GM19023 (cell line): ENCODE data around the gene AKAP11.

Experiments
- ATAC-seq: cut with Tn5 transposase; IDR thresholded peaks from one replicate; pipeline ENCODE4 v1.9.1; 2021; ENCODE audit warnings: mild to moderate bottlenecking, moderate library complexity; ENCODE audit not compliant: unreplicated experiment

Gene AKAP11

DNA sequence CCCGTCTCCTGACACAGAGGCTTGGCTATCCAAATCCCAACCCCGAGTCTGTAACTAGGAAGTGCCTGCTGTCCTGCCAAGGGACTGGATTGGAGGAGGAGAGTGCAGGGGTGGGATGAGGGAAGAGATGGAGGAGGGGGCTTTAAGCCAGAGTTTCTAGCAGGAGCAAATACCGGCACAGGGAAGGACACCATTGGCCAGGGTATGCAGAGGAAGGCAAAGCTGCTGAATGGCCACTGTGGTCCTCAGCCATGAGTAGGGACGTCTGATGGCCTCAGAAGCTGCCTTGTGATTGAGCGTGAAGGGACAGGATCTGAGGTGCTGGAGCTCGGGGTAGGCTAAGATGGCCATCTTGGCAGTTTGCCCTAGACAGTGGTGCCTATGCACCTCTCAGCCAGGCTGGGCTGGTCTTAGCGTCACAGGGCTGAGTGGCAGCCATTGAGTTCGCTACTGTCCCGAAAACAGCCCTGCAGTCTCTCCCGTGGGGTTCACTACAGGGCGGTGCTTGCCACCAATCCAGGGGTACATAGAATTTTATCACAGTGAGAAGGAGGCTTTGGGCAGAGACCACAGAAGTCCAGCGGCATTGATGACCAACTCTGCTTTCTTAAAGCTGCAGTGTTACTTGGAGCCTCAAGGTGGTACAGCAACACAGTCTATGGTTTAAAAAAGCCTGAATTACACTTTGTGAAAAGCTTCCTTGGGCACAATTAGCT lies 61.8 kb downstream of the AKAP11 start:
- peak; percentile 81 for ATAC-seq

- peak; percentile 44 for ATAC-seq
These were observed 62.4 kb downstream of the AKAP11 start for GRCh38 chr13:42334329-42334706.

GRCh38 chr13:42337808-42338600 lies 66.1 kb downstream of the AKAP11 start:
- ATAC-seq: no peak

DNA sequence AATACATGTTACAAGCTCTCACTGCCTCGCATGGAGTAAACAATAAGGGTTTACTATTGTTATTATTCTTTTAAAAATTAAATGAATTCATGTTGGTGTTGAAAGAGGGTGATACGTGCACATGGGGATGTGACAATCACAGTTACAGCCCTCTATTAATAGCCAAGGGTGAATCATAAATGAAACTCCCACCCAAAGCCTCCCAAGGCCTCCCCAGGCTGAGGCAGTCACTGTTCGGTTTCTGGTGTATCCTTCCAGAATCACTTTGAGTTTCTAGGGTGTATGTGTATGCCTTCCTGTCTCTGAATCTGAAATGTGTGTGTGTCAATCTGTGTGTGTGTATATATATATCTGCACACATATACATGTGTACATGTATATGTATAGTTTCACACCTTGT lies 73.4 kb downstream of the AKAP11 start:
- no peak for ATAC-seq

DNA sequence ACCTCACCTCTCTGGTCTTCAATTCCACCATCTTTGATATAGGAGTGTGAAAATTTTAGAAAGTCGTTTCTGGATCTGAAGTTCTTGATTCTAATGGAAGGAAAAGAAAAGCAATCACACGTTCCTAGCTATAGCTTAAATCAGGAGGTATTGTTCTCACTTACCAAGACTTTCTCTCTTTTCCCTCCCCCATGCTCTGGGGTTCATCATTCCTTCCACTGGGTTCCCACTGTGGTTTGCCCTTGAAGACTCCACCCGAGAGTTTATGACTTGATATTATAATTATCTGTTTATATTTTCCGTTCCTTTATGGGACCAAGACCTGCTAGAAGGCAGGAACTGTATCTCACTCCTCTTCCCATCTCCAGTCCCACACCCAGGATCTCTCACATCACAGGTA lies 76.6 kb downstream of the AKAP11 start:
- no peak for ATAC-seq

GRCh38 chr13:42350141-42350540 lies 78.2 kb downstream of the AKAP11 start:
- no peak for ATAC-seq

DNA sequence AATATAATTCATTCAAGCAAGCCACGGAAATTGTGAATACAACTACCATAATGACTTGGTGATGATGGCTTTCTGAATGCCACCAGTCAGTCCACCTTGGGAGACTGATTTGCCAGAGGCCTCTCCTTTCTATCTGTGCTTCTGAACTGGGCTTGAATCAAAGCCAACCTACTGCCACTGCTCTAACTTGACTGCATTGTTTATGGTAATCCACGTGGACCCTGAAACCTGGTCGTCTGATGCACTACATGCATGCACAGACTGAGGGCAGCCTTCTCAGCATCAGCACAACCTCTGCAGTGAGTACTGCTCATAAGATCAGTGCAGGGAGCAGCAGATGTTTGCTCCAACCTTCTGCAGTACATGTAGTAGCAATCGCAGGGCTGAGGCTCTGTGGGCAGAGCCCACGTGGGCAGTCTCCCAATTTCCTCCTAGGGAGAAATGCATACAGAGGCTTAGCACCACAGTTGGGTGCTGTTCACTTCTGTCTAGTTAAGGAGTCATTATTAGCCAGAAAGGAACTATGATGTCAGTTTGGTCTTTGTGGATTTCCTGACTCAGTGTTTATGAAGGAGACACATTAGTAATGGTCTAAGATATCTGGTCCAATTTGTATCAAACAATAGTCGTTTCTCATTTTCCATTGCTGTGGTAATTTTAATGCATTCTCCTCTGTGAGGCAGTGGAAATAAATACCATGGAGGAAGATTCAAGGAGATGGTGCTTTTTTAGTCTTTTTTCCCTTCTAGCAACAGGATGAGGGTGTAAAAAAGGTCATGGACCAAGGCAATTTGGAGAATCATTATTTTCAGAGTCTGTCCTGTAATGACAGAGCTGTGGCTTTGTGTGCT lies 82.5 kb downstream of the AKAP11 start:
- peak; percentile 83 for ATAC-seq

- no peak for ATAC-seq
These were observed 83.1 kb downstream of the AKAP11 start for GRCh38 chr13:42355092-42355485.

DNA sequence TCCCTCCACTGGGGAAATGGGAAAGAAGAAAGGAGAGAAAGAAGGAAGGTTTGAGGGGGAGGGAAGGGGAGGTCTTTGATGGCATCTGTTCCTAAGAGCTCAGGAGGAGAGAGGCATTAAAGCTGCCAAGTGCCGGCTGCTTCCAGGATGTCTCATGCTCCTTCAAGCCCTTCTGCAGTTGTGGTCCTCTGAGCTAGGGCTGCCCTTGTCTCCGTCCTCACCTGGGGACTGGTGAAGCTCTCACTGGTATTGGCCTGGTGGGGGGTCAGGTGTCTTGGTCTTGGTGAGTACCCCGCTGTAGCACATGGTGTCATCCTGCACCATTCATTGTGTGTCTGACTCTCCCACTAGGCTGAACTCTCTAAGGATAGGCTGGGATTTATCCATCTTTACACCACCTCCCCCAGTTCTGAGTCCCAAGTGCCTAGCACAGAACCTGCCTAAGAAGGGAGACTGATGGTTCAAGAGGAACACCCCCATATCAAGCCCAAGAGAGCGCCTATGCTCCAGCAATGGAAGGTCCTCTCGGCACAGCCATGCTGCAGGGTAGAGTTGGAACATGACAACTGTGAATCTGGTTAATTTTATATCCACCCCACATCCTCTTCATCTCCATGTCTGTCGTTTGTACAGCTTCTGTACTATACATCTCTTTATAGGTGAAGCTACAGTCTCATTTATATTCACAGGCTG lies 83.7 kb downstream of the AKAP11 start:
- no peak for ATAC-seq

DNA sequence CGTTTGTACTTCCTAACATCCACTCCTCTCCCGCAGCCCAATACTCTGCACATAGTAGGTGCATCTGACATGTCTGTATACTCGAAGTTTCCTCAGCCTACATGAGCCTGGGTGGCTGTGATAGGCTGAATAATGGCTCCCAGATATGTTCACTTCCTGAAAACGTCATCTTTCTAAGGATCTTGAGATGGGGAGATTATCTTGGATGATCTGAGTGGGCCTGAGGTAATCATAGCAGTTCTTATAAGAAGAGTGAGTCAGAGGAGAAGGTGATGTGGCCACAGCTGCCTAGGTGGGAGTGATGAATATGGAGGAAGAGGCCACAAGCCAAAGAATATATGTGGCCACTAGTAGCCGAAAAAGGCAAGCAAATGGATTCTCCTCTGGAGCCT lies 84.2 kb downstream of the AKAP11 start:
- ATAC-seq: no peak

GRCh38 chr13:42360046-42360574 lies 88.2 kb downstream of the AKAP11 start:
- ATAC-seq: no peak

- ATAC-seq: no peak
These were observed 89.7 kb downstream of the AKAP11 start for GRCh38 chr13:42361701-42362100.

- ATAC-seq: no peak
These were observed 92.1 kb downstream of the AKAP11 start for GRCh38 chr13:42363941-42364612.

DNA sequence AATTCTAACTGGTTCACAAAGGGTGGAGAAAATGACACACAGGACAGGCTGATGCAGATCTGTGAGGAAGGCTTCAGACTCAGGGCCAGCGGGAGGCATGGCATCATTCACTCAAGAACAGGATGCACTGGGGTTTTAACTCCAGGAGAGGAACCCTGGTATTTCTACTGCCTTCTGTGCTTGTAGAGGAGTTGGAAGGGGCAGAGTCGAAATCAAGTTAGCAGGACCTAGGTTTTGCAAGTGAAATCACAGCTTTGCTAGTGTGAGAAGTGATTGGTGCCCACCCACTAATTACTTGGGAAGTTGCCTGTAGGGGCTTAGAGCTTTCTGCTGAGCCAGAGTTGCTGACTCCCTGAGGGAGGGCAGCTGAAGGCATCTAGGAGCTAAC lies 92.7 kb downstream of the AKAP11 start:
- no peak for ATAC-seq

- no peak for ATAC-seq
These were observed 95.9 kb downstream of the AKAP11 start for GRCh38 chr13:42367831-42368230.

GRCh38 chr13:42369071-42369797 lies 97.3 kb downstream of the AKAP11 start:
- ATAC-seq: no peak

DNA sequence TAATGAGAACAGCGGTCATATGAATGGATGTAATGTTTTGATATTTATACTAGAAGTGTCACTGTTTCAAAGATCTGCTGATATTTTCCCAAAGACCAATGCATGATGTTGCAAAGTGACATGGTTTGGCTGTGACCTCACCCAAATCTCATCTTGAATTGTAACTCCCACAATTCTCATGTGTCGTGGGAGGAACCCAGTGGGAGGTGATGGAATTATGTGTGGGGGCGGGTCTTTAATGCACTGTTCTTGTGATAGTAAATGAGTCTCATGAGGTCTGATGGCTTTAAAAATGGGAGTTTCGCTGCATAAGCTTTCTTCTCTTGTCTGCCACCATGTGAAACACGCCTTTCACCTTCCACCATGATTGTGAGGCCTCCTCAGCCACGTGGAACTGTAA lies 98.3 kb downstream of the AKAP11 start:
- no peak for ATAC-seq
